Hematopoietic multipotent progenitor cell treated with erythropoietin and hydrocortisone succinate and interleukin-3 and kit ligand, for 15 days (in vitro differentiated cells): ENCODE results near the gene KRAS.

Experiments used
- DNase-seq: peaks from one replicate; pipeline ENCODE4 v3.0.0-alpha.2; 2015; ENCODE audit warnings: low spot score

The KRAS gene

GRCh38 chr12:25256005-25256404 lies 5.3 kb upstream of the KRAS start:
- no peak for DNase-seq

- DNase-seq: no peak
These were observed 3.6 kb upstream of the KRAS start for GRCh38 chr12:25254271-25254880.

- no peak for DNase-seq
These were observed 2.8 kb upstream of the KRAS start for GRCh38 chr12:25253371-25254068.

GRCh38 chr12:25252946-25253345 lies 2.2 kb upstream of the KRAS start:
- no peak for DNase-seq

GRCh38 chr12:25251769-25252168 lies 1.0 kb upstream of the KRAS start:
- no peak for DNase-seq

- DNase-seq: peak; percentile 14
These were observed 594 bp downstream of the KRAS start for GRCh38 chr12:25249931-25250738.

GRCh38 chr12:25248732-25249131 lies 2.0 kb downstream of the KRAS start:
- no peak for DNase-seq

- no peak for DNase-seq
These were observed 2.6 kb downstream of the KRAS start for GRCh38 chr12:25248137-25248536.

- no peak for DNase-seq
These were observed 5.2 kb downstream of the KRAS start for GRCh38 chr12:25245491-25245890.

GRCh38 chr12:25243680-25243990 lies 7.1 kb downstream of the KRAS start:
- no peak for DNase-seq

- no peak for DNase-seq
These were observed 7.6 kb downstream of the KRAS start for GRCh38 chr12:25242981-25243679.

GRCh38 chr12:25241167-25242020 lies 9.3 kb downstream of the KRAS start:
- peak; percentile 71 for DNase-seq

GRCh38 chr12:25236626-25237025 lies 14.1 kb downstream of the KRAS start:
- no peak for DNase-seq

- DNase-seq: no peak
These were observed 14.5 kb downstream of the KRAS start for GRCh38 chr12:25236190-25236589.

- DNase-seq: no peak
These were observed 37.4 kb downstream of the KRAS start for GRCh38 chr12:25213338-25213737.

GRCh38 chr12:25208554-25208953 lies 42.2 kb downstream of the KRAS start:
- no peak for DNase-seq

GRCh38 chr12:25207846-25208245 lies 42.9 kb downstream of the KRAS start:
- DNase-seq: no peak

GRCh38 chr12:25207411-25207810 lies 43.3 kb downstream of the KRAS start:
- DNase-seq: no peak

GRCh38 chr12:25202137-25202536 lies 48.6 kb downstream of the KRAS start:
- no peak for DNase-seq

GRCh38 chr12:25200703-25201102 lies 50.0 kb downstream of the KRAS start:
- DNase-seq: no peak

GRCh38 chr12:25197608-25198007 lies 53.1 kb downstream of the KRAS start:
- DNase-seq: no peak
